SK-N-SH (cell line): Measurements from ENCODE around the gene TNRC6A. TPM values are rescaled to one million over a fixed set of nuclear protein-coding genes. Genes with fewer than 3 reads are reported as not detected.
A peak's percentile ranks its signal among the peaks of the same experiment; 100 is the strongest.

ENCODE experiments used
- CTCF ChIA-PET: fragments of 300-600, 350-600 bp; formaldehyde crosslinking; extraction: SDS; loops from one replicate; lab custom pipeline; 2021; lab: Yijun Ruan, JAX
- POLR2A ChIA-PET: fragments of 350-600 bp; sonication (Branson Sonifier 250); formaldehyde crosslinking; extraction: SDS; loops from one replicate; lab custom pipeline; 2020; ENCODE audit warnings: antibody characterized with exemption, inconsistent platforms; lab: Yijun Ruan, JAX
- DNase-seq: peaks from one replicate; pipeline ENCODE4 v3.0.0; 2012
- H2AFZ ChIP-seq: fragments of 200-600 bp; sonication (generic); 2 replicates; pipeline ENCODE4 v1.8.1; 2016; ENCODE audit warnings: antibody characterized with exemption, mild to moderate bottlenecking, low read depth
- H3F3A ChIP-seq: fragments of 200-600 bp; sonication (generic); replicated peaks from 2 replicates; pipeline ENCODE3; 2016; ENCODE audit warnings: antibody characterized with exemption, mild to moderate bottlenecking; ENCODE audit not compliant: insufficient read depth
- H3K27ac ChIP-seq, 2 experiments: fragments of 200-500 bp in 1 of 2; fragments of 200-600 bp in 1 of 2; sonication (Bioruptor generic) in 1 of 2; sonication (generic), shearing (Covaris generic) in 1 of 2; 2 replicates each; pipeline versions ENCODE4 v1.5.1 to v1.6.1; 2014 to 2016; ENCODE audit warnings: low read depth in 2 of 2, inconsistent platforms in 1 of 2, low read length in 1 of 2, mild to moderate bottlenecking in 1 of 2, mixed read lengths in 1 of 2
- H3K27me3 ChIP-seq: fragments of 200-600 bp; sonication (generic), shearing (Covaris generic); 2 replicates; pipeline ENCODE4 v1.6.1; 2016; ENCODE audit warnings: mixed run types; ENCODE audit not compliant: insufficient read depth
- H3K36me3 ChIP-seq, 2 experiments: fragments of 200-500 bp in 1 of 2; fragments of 200-600 bp in 1 of 2; sonication (Bioruptor generic) in 1 of 2; sonication (generic) in 1 of 2; replicated peaks in 1 of 2; 2 replicates each; pipeline versions ENCODE3 to v1.5.1; 2014 to 2016; ENCODE audit warnings: low read length in 1 of 2, mild to moderate bottlenecking in 1 of 2; ENCODE audit not compliant: insufficient read depth in 2 of 2, control insufficient read depth in 1 of 2
- H3K4me1 ChIP-seq, 2 experiments: fragments of 200-500 bp in 1 of 2; fragments of 200-600 bp in 1 of 2; sonication (Bioruptor generic) in 1 of 2; sonication (generic), shearing (Covaris generic) in 1 of 2; 2 replicates each; pipeline versions ENCODE4 v1.5.1 to v1.6.1; 2014 to 2016; ENCODE audit warnings: low read depth in 1 of 2, low read length in 1 of 2, mixed run types in 1 of 2; ENCODE audit not compliant: insufficient read depth in 2 of 2, control insufficient read depth in 1 of 2
- H3K4me2 ChIP-seq: fragments of 200-600 bp; sonication (generic), shearing (Covaris generic); 2 replicates; pipeline ENCODE4 v1.6.1; 2017; ENCODE audit warnings: mixed run types
- H3K4me3 ChIP-seq, 2 experiments: fragments of 200-500 bp in 1 of 2; fragments of 200-600 bp in 1 of 2; sonication (Bioruptor generic) in 1 of 2; sonication (generic), shearing (Covaris generic) in 1 of 2; 2 replicates each; pipeline versions ENCODE4 v1.5.1 to v1.8.1; 2014 to 2016; ENCODE audit warnings: low read depth in 2 of 2, inconsistent platforms in 1 of 2, low read length in 1 of 2, mild to moderate bottlenecking in 1 of 2, mixed read lengths in 1 of 2, moderate library complexity in 1 of 2
- H3K79me2 ChIP-seq: fragments of 200-600 bp; sonication (generic); 2 replicates; pipeline ENCODE4 v1.8.1; 2017; ENCODE audit warnings: mild to moderate bottlenecking; ENCODE audit not compliant: insufficient read depth
- H3K9ac ChIP-seq: fragments of 200-600 bp; sonication (generic); 2 replicates; pipeline ENCODE4 v1.6.1; 2017; ENCODE audit warnings: mixed run types
- H3K9me2 ChIP-seq: fragments of 200-600 bp; sonication (generic); 2 replicates; pipeline ENCODE4 v1.6.1; 2017; ENCODE audit warnings: mixed run types
- H3K9me3 ChIP-seq: fragments of 200-600 bp; sonication (generic); 2 replicates; pipeline ENCODE4 v1.6.1; 2017; ENCODE audit warnings: mixed run types, mild to moderate bottlenecking, moderate library complexity
- H4K20me1 ChIP-seq: fragments of 200-600 bp; sonication (generic); 2 replicates; pipeline ENCODE4 v1.6.1; 2017; ENCODE audit warnings: mild to moderate bottlenecking, mixed run types; ENCODE audit not compliant: insufficient read depth
- EP300 ChIP-seq, 2 experiments: IDR thresholded peaks; 2 replicates each; pipeline versions ENCODE4 v1.4.0 to v1.6.1; 2012; ENCODE audit warnings: borderline replicate concordance in 1 of 2, low read depth in 1 of 2, low read length in 1 of 2
- GABPA ChIP-seq: IDR thresholded peaks from 2 replicates; pipeline ENCODE4 v1.4.0; 2012; ENCODE audit warnings: low read depth, mild to moderate bottlenecking
- RAD21 ChIP-seq: IDR thresholded peaks from 2 replicates; pipeline ENCODE4 v1.6.1; 2012; ENCODE audit warnings: mild to moderate bottlenecking, low read length
- SMC3 ChIP-seq: IDR thresholded peaks from 2 replicates; pipeline ENCODE4 v1.6.1; 2012; ENCODE audit warnings: low read depth, low read length, improper control_type of control experiment
- TCF12 ChIP-seq: IDR thresholded peaks from 2 replicates; pipeline ENCODE4 v1.4.0; 2012
- USF2 ChIP-seq: fragments of 150-350 bp; IDR thresholded peaks from 2 replicates; pipeline ENCODE4 v1.6.1; 2017; ENCODE audit warnings: antibody characterized with exemption, low read length, low read depth, borderline replicate concordance
- WGBS: methylation state at CpG from one replicate; pipeline ENCODE4 v1.1.6; 2017; ENCODE audit warnings: low lambda C conversion rate; 5-methylcytosine and 5-hydroxymethylcytosine counted together
- polyA plus RNA-seq, 3 experiments: library from polyadenylated mRNA; depleted of rRNA; stranded (reverse); fragments of >200 nt; gene quantifications; 2 replicates each; pipeline ENCODE4 v1.2.3, GENCODE V29; 2012
- TF ChIP-seq, protein P1 (sequence below): IDR thresholded peaks from 2 replicates; pipeline ENCODE4 v1.6.1; 2012; ENCODE audit warnings: mild to moderate bottlenecking, low read depth, low read length, moderate library complexity
- TF ChIP-seq, protein P2 (sequence below): fragments of 150-350 bp; IDR thresholded peaks from 2 replicates; pipeline ENCODE4 v1.6.1; 2016; ENCODE audit warnings: mild to moderate bottlenecking, low read depth, low read length
- TF ChIP-seq, protein P3 (sequence below): IDR thresholded peaks from 2 replicates; pipeline ENCODE4; 2012

The TNRC6A gene
- polyA plus RNA-seq, 1 of the 3 experiments (the other 2 are of a cell fraction), result 32.5 TPM

DNA sequence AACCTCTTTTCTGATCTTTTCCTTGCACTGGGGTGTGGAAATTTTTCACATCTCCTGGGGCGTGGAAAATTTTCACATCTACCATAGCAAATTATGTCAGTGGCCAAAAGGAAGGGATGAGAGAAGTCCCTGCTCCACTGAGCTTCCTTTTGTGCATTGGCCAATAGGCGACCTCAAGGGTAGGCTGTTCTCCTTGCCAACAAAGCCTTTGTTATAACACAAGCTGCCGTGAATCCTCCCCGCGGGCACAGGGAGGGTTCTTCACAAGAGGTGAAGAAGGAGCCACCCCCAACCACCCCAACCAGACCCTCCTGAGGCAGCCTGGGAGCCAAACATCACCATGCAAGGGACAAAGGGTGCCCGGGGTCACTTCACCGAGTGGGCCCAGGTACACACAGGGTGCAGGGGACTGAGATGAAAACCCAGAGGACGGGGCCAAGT lies 122.8 kb downstream of the TNRC6A start:
- Histone ChIP-seq H3K9me2 (no peaks in the 10 kb centered on the region), H3K36me3 (no peaks in the 10 kb centered on the region), H3K27me3 (no peaks in the 10 kb centered on the region), H3K4me2 (0 out of 2 replicates have a peak overlapping the region, but pooled peaks have one; percentile 28), H3F3A (peaks cover 30% of the 10 kb centered on the region), H3K4me1 (peaks cover 10 to 21% of the 10 kb centered on the region in 2 experiments; a peak in 2 of 4 replicates), H3K4me3 (no peak overlapping the region), H3K27ac (no peak overlapping the region), H4K20me1 (no peaks in the 10 kb centered on the region), H3K79me2 (no peaks in the 10 kb centered on the region), H3K9ac (no peak overlapping the region), H2AFZ (no peak overlapping the region), H3K9me3 (no peaks in the 10 kb centered on the region)
- WGBS, result 73% methylated on average over 7 of the region's 8 CpGs
- ChIA-PET POLR2A (no interaction called here), CTCF (interaction anchor here (0.6 to 1.6 kb wide), 4 partner anchors 55 to 335 kb away, joined by 3 read pairs; no protein-coding TSS in a partner anchor)
- TF ChIP-seq EP300 (IDR thresholded peaks at IDR 0.05; ENCODE audit: borderline replicate concordance in 1 of 2, low read depth in 1 of 2, low read length in 1 of 2), result no peak
- TF ChIP-seq, protein P1, sequence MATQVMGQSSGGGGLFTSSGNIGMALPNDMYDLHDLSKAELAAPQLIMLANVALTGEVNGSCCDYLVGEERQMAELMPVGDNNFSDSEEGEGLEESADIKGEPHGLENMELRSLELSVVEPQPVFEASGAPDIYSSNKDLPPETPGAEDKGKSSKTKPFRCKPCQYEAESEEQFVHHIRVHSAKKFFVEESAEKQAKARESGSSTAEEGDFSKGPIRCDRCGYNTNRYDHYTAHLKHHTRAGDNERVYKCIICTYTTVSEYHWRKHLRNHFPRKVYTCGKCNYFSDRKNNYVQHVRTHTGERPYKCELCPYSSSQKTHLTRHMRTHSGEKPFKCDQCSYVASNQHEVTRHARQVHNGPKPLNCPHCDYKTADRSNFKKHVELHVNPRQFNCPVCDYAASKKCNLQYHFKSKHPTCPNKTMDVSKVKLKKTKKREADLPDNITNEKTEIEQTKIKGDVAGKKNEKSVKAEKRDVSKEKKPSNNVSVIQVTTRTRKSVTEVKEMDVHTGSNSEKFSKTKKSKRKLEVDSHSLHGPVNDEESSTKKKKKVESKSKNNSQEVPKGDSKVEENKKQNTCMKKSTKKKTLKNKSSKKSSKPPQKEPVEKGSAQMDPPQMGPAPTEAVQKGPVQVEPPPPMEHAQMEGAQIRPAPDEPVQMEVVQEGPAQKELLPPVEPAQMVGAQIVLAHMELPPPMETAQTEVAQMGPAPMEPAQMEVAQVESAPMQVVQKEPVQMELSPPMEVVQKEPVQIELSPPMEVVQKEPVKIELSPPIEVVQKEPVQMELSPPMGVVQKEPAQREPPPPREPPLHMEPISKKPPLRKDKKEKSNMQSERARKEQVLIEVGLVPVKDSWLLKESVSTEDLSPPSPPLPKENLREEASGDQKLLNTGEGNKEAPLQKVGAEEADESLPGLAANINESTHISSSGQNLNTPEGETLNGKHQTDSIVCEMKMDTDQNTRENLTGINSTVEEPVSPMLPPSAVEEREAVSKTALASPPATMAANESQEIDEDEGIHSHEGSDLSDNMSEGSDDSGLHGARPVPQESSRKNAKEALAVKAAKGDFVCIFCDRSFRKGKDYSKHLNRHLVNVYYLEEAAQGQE, result no peak
- TF ChIP-seq, protein P2, sequence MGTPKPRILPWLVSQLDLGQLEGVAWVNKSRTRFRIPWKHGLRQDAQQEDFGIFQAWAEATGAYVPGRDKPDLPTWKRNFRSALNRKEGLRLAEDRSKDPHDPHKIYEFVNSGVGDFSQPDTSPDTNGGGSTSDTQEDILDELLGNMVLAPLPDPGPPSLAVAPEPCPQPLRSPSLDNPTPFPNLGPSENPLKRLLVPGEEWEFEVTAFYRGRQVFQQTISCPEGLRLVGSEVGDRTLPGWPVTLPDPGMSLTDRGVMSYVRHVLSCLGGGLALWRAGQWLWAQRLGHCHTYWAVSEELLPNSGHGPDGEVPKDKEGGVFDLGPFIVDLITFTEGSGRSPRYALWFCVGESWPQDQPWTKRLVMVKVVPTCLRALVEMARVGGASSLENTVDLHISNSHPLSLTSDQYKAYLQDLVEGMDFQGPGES, result no peak
- DNase-seq, result no peak

DNA sequence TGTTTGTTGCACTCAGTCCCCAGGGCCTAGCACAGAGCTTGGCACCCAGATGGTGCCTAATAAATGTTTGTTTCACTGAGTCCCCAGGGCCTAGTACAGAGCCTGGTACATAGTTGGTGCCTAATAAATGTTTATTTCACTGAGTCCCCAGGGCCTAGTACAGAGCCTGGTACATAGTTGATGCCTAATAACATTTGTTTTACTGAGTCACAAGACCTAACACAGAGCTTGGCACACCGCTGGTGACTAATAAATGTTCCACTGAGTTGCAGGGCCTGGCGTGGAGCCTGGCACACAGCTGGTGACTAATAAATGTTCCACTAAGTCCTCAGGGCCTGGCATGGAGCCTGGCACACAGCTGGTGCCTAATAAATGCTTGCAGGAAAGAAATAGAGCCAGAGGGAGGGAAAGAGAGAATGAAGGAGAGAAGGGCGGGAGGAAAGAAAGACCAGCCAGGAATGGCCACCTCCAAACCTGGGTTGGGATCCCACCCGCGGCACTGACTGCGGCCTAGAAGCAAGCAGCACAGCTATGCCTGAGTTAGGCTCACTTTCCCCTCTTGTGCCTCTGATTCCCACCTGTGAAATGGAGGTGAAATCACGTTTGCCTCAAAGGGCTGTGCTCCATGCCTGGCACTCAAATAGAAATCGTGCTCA lies 123.8 kb downstream of the TNRC6A start:
- TF ChIP-seq SMC3 (no peak), TCF12 (no peak), RAD21 (no peak), GABPA (no peak), USF2 (no peak)
- TF ChIP-seq, protein P3, sequence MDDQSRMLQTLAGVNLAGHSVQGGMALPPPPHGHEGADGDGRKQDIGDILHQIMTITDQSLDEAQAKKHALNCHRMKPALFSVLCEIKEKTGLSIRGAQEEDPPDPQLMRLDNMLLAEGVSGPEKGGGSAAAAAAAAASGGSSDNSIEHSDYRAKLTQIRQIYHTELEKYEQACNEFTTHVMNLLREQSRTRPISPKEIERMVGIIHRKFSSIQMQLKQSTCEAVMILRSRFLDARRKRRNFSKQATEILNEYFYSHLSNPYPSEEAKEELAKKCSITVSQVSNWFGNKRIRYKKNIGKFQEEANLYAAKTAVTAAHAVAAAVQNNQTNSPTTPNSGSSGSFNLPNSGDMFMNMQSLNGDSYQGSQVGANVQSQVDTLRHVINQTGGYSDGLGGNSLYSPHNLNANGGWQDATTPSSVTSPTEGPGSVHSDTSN, result no peak
- TF ChIP-seq, protein P1, result no peak
- Histone ChIP-seq H3K4me3 (peak overlapping the region in 1 of 2 experiments; percentile 13; a peak in 2 of 4 replicates), H3K9me3 (no peaks in the 10 kb centered on the region), H3K79me2 (no peaks in the 10 kb centered on the region), H3K27ac (peak overlapping the region in 1 of 2 experiments; percentile 23; a peak in 1 of 4 replicates), H4K20me1 (no peaks in the 10 kb centered on the region), H3K9me2 (no peaks in the 10 kb centered on the region), H3F3A (peaks cover 24% of the 10 kb centered on the region), H2AFZ (peak overlapping the region; percentile 73), H3K9ac (no peak overlapping the region), H3K4me2 (peak overlapping the region; percentile 69), H3K4me1 (peaks cover 10 to 21% of the 10 kb centered on the region in 2 experiments; a peak in 2 of 4 replicates), H3K36me3 (no peaks in the 10 kb centered on the region), H3K27me3 (no peaks in the 10 kb centered on the region)
- DNase-seq, result no peak
- POLR2A ChIA-PET, result no interaction called here
- CTCF ChIA-PET, result interaction anchor here (0.6 to 1.6 kb wide), 3 partner anchors 52 to 336 kb away, joined by 3 read pairs; no protein-coding TSS in a partner anchor
- 61% methylated on average over 8 of the region's 8 CpGs for whole genome bisulfite sequencing
